HG03342 (cell line): Measurements from ENCODE around the gene ZNF217.
"Not testable (repeated sequence)": the region's sequence is repeated elsewhere in the genome, so short reads cannot be mapped to it uniquely, and the experiment has no call there.

ENCODE experiments used
- ATAC-seq: cut with Tn5 transposase; IDR thresholded peaks from one replicate; pipeline ENCODE4 v1.9.1; 2021; ENCODE audit warnings: mild to moderate bottlenecking, moderate library complexity; ENCODE audit not compliant: unreplicated experiment

ZNF217 gene

DNA sequence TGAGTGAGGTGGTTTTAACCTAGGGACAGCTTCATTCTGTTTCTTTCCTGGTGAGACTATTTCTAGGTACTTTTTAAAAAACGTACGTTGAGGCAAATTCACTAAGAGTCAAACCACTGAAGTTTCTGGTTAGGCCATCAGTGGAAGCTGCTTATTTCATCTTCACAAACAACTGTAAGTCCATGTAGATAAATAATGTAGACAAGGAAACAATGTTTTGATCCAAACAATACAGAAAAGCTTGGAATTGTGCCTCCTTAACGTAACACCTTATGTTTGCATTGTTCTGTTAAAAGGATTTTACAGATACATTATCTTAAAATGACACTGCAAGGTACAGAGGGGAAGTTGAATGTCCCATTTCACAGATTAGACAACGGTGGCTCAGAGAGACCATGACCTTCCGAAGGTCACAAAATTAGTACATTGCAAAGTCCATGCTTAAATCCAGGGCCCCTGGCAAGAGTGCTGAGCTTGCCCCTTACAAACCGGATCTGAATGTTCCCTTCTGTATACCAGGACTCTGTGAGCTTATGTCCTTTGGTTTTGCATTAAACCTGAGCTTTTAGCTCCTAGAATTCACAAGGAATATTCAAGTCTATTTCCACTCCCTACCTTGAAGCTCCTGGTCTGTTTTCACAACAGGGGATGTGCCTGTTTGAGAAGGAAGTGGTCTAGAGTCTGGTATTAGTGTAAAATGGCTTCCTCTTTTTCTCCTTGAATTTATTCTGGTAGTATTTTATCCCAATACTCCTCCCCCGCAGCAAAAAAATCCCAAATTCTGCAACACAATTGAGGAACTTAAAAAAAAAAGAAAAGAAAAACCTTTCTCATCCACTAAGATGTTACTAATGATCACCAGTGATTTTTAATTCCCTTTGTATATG lies 28.9 kb upstream of the ZNF217 start:
- ATAC-seq = no peak

- ATAC-seq = no peak
Measured at GRCh38 chr20:53621482-53622246, 28.0 kb upstream of the ZNF217 start.

GRCh38 chr20:53618490-53619000 lies 24.9 kb upstream of the ZNF217 start:
- not testable (repeated sequence) for ATAC-seq

- ATAC-seq = no peak
Measured at GRCh38 chr20:53617791-53618489, 24.3 kb upstream of the ZNF217 start.

DNA sequence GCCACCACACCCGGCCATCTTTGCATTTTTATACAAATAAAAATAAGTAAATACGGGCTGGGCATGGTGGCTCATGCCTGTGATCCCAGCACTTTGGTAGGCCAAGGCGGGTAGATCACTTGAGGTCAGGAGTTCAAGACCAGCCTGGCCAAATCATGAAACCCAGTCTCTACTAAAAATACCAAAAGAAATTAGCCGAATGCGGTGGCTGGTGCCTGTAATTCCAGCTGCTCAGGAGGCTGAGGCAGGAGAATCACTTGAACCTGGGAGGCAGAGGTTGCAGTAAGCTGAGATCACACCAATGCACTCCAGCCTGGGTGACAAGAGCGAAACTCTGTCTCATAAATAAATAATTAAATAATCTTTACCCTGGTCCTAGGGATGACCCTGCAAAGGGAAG lies 22.9 kb upstream of the ZNF217 start:
- ATAC-seq = not testable (repeated sequence)

- no peak for ATAC-seq
Measured at GRCh38 chr20:53613748-53614147, 20.1 kb upstream of the ZNF217 start.

GRCh38 chr20:53612289-53612688 lies 18.6 kb upstream of the ZNF217 start:
- ATAC-seq = not testable (repeated sequence)

GRCh38 chr20:53611449-53611894 lies 17.8 kb upstream of the ZNF217 start:
- ATAC-seq = no peak

GRCh38 chr20:53609491-53610445 lies 16.1 kb upstream of the ZNF217 start:
- ATAC-seq = peak; percentile 38

GRCh38 chr20:53608456-53609452 lies 15.1 kb upstream of the ZNF217 start:
- no peak for ATAC-seq

DNA sequence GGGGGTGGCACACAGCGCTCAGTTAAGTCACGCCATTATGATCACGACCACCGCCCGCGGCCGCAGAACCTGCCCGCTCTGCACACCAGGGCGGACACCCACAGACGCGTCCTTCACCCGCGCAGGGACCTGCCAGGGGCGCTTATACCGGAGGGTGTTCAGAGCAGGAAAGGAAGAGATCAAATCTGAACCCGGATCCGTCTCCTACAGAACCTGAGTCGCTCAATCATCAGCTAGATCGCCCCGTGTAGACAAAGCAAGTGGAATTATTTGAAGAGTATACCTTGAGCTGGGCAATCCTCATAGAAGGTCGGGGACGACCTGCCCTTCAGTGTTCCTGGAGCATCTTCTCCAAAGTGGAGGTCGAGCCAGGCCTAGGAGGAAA lies 14.4 kb upstream of the ZNF217 start:
- no peak for ATAC-seq

- ATAC-seq = no peak
Measured at GRCh38 chr20:53606364-53606985, 12.8 kb upstream of the ZNF217 start.

DNA sequence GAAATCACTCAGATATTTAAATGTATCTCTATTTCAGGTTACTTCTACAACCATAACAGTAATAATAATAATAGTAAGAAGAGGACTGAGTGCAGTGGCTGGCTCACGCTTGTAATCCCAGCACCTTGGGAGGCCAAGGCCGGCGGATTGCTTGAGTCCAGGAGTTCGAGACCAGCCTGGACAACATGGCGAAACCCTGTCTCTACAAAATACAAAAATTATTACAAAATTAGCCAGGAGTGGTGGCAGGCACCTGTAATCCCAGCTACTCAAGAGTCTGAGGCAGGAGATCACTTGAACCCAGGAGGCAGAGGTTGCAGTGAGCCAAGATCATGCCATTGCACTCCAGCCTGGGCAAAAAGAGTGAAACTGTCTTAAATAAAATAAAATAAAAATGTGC lies 11.8 kb upstream of the ZNF217 start:
- not testable (repeated sequence) for ATAC-seq

DNA sequence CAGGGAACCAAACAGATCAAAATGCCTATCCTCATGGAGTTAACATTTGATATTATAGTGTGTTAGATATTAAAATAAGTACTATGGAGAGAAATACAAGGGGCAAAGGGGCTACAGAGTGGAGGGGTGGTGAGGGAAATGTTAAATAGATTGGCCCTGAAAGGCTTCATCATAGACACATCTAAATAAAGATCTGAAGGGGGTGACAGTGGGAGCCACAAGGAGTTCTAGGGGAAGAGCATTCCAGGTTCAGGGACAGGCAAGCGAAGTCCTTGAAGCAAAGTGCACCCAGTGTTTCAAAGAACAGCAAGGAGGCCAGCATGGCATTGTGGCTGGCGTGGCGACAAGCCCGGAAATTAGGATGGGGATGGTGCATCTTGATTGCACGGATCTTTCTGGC lies 11.2 kb upstream of the ZNF217 start:
- ATAC-seq = not testable (repeated sequence)

DNA sequence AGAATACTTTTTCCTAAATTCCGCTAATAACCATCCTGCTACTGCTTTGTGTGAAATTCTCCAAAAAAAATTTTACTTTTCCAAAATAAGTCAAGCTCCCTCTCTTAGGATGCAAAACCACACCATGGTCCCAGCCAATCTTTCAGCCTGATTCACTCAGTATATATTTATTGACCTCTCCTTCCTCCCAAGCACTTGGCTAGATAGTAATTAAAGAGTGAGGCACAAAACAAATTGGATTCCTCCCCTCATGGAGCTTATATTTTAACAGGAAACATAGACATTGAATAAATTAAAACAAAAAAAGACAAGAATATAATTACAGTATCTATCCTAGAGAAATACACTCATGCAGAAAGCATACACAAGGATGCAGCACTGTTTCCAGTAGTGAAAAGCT lies 9.0 kb upstream of the ZNF217 start:
- no peak for ATAC-seq

- no peak for ATAC-seq
Measured at GRCh38 chr20:53599910-53600632, 6.4 kb upstream of the ZNF217 start.

DNA sequence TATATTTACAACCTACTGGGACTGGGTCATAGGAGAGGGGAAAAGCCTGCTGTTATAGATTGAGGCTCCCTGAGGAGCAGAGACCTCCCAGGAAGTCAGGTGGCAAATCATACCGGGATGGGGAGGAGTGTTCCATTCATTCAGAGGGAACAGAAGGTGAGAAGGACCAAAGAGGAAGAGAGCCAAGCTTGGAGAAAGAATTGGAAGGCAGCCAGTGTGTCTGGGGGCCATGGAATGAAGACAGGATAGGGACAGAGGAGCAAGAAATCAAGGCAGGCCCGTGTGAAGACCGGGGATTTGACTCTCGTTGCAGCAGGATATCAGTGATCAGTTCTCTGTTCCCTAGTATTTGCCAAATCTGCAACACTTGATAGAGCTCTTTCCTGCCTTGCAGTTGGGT lies 5.7 kb upstream of the ZNF217 start:
- no peak for ATAC-seq

- no peak for ATAC-seq
Measured at GRCh38 chr20:53599044-53599362, 5.4 kb upstream of the ZNF217 start.
